Hepatocyte (in vitro differentiated cells): ENCODE results near the gene SUN2.

Experiments
- EZH2 ChIP-seq: fragments of 200-600 bp; sonication (generic); IDR thresholded peaks from 2 replicates; pipeline ENCODE4 v1.6.1; 2016; ENCODE audit warnings: antibody characterized with exemption, mild to moderate bottlenecking, borderline replicate concordance
- EZH2phosphoT487 ChIP-seq: fragments of 200-600 bp; sonication (generic); IDR thresholded peaks from one replicate; pipeline ENCODE4 v1.6.1; 2018; ENCODE audit warnings: antibody characterized with exemption, mild to moderate bottlenecking, low read depth, moderate library complexity; ENCODE audit not compliant: unreplicated experiment, severe bottlenecking
- TF ChIP-seq, protein P1 (sequence below): fragments of 200-600 bp; sonication (generic); IDR thresholded peaks from 2 replicates; pipeline ENCODE4 v1.5.1; 2016; ENCODE audit warnings: antibody characterized with exemption, mild to moderate bottlenecking; ENCODE audit not compliant: poor library complexity

GRCh38 chr22:38735465-38736256, 20.1 kb downstream of the SUN2 start:
- TF ChIP-seq, protein P1, sequence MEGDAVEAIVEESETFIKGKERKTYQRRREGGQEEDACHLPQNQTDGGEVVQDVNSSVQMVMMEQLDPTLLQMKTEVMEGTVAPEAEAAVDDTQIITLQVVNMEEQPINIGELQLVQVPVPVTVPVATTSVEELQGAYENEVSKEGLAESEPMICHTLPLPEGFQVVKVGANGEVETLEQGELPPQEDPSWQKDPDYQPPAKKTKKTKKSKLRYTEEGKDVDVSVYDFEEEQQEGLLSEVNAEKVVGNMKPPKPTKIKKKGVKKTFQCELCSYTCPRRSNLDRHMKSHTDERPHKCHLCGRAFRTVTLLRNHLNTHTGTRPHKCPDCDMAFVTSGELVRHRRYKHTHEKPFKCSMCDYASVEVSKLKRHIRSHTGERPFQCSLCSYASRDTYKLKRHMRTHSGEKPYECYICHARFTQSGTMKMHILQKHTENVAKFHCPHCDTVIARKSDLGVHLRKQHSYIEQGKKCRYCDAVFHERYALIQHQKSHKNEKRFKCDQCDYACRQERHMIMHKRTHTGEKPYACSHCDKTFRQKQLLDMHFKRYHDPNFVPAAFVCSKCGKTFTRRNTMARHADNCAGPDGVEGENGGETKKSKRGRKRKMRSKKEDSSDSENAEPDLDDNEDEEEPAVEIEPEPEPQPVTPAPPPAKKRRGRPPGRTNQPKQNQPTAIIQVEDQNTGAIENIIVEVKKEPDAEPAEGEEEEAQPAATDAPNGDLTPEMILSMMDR, result no peak
- no peak for TF ChIP-seq EZH2
- TF ChIP-seq EZH2phosphoT487, result no peak
